Measurements from ENCODE around the gene IL1R1.

- no peak for TF ChIP-seq CTCF (conservative IDR thresholded peaks at IDR 0.05 in 1 of 2, IDR thresholded peaks at IDR 0.05 in 1 of 2; ENCODE audit: low read depth in 1 of 2, low read length in 2 of 2)
- TF ChIP-seq EZH2 (IDR thresholded peaks at IDR 0.05; ENCODE audit: low read length, missing control alignments): no peak
Observed at GRCh38 chr2:102226612-102227391, 84.3 kb downstream of the IL1R1 start.

All from fibroblast of lung (primary cell).